Endothelial cell of umbilical vein (primary cell): ENCODE measurements around the gene GRM8. TPM values are rescaled to one million over a fixed set of nuclear protein-coding genes. Genes with fewer than 3 reads are reported as not detected.

ENCODE experiments used
- BruUV-seq: library from RNA; stranded (reverse); fragments of 400-500 nt; replicated peaks from 2 replicates; lab custom pipeline; 2021; lab: Mats Ljungman, UMichigan
- CTCF ChIA-PET: fragments of 300-600, 350-600 bp; sonication (Branson Sonifier 250); formaldehyde crosslinking; loops from one replicate; lab custom pipeline; 2021; ENCODE audit warnings: antibody characterized with exemption, inconsistent platforms; lab: Charles Lee
- POLR2A ChIA-PET: fragments of 300-600, 350-600 bp; sonication (Branson Sonifier 250); formaldehyde crosslinking; loops from one replicate; lab custom pipeline; 2021; ENCODE audit warnings: antibody characterized with exemption, inconsistent platforms; lab: Charles Lee
- DNase-seq: peaks from one replicate; pipeline ENCODE4 v3.0.0-alpha.2; 2011; ENCODE audit warnings: low read depth, low spot score
- FAIRE-seq: peaks from 2 replicates; lab custom pipeline; 2011; peaks lifted over from hg19 to GRCh38; lab: Jason Lieb, UNC
- H2AFZ ChIP-seq: 2 replicates; pipeline ENCODE4 v1.6.0; 2012; ENCODE audit warnings: low read depth, low read length, control low read depth, inconsistent platforms
- H3K27ac ChIP-seq: 2 replicates; pipeline ENCODE4 v1.5.1; 2011; ENCODE audit warnings: low read depth, mild to moderate bottlenecking, control low read depth, low read length, moderate library complexity; ENCODE audit not compliant: insufficient read depth
- H3K27me3 ChIP-seq, 2 experiments: 2 replicates each; pipeline versions ENCODE4 v1.6.0 to v1.6.1; 2011; ENCODE audit warnings: low read length in 2 of 2, mixed read lengths in 1 of 2; ENCODE audit not compliant: control insufficient read depth in 2 of 2, insufficient read depth in 2 of 2
- H3K36me3 ChIP-seq, 2 experiments: 2 replicates in 1 of 2; 3 replicates in 1 of 2; pipeline ENCODE4 v1.5.1; 2011; ENCODE audit warnings: low read length in 2 of 2, mild to moderate bottlenecking in 1 of 2, moderate library complexity in 1 of 2; ENCODE audit not compliant: control insufficient read depth in 2 of 2, insufficient read depth in 2 of 2; ENCODE audit errors: extremely low read depth in 1 of 2
- H3K4me1 ChIP-seq: 3 replicates; pipeline ENCODE4 v1.5.1; 2011; ENCODE audit warnings: mild to moderate bottlenecking, low read length; ENCODE audit not compliant: control insufficient read depth, insufficient read depth; ENCODE audit errors: extremely low read depth
- H3K4me2 ChIP-seq: 2 replicates; pipeline ENCODE4 v1.6.1; 2011; ENCODE audit warnings: low read length, control low read depth, mixed read lengths; ENCODE audit not compliant: insufficient read depth
- H3K4me3 ChIP-seq, 3 experiments: fragments of 200-600 bp in 1 of 3; sonication (generic), shearing (Covaris generic) in 1 of 3; replicated peaks in 1 of 3; 2 replicates each; pipeline ENCODE4 v1.5.1; 2011 to 2016; ENCODE audit warnings: control low read depth in 3 of 3, low read length in 3 of 3, mild to moderate bottlenecking in 2 of 3, inconsistent platforms in 1 of 3, low read depth in 1 of 3, moderate library complexity in 1 of 3; ENCODE audit not compliant: insufficient read depth in 1 of 3
- H3K79me2 ChIP-seq: 2 replicates; pipeline ENCODE4 v1.6.0; 2012; ENCODE audit warnings: low read length, inconsistent platforms; ENCODE audit not compliant: control insufficient read depth, insufficient read depth
- H3K9ac ChIP-seq: replicated peaks from 2 replicates; pipeline ENCODE3; 2011; ENCODE audit warnings: low read length, control low read depth; ENCODE audit not compliant: insufficient read depth; ENCODE audit errors: extremely low read depth
- H3K9me1 ChIP-seq: replicated peaks from 3 replicates; pipeline ENCODE4 v1.6.0; 2011; ENCODE audit warnings: mild to moderate bottlenecking, low read length; ENCODE audit not compliant: control insufficient read depth, insufficient read depth; ENCODE audit errors: extremely low read depth
- H3K9me3 ChIP-seq: replicated peaks from 2 replicates; pipeline ENCODE4 v1.5.1; 2012; ENCODE audit warnings: low read length, inconsistent platforms; ENCODE audit not compliant: control insufficient read depth, insufficient read depth
- H4K20me1 ChIP-seq: replicated peaks from 2 replicates; pipeline ENCODE3; 2011; ENCODE audit warnings: mild to moderate bottlenecking, low read length; ENCODE audit not compliant: control insufficient read depth, insufficient read depth; ENCODE audit errors: extremely low read depth
- EZH2 ChIP-seq: IDR thresholded peaks from 2 replicates; pipeline ENCODE4 v1.6.1; 2012; ENCODE audit warnings: borderline replicate concordance, low read depth, mild to moderate bottlenecking, moderate library complexity, low read length, inconsistent platforms; ENCODE audit not compliant: severe bottlenecking
- FOS ChIP-seq: IDR thresholded peaks from 2 replicates; pipeline ENCODE4 v1.6.1; 2011; ENCODE audit warnings: mild to moderate bottlenecking, low read length, moderate library complexity, borderline replicate concordance; ENCODE audit not compliant: insufficient read depth
- GATA2 ChIP-seq: IDR thresholded peaks from 2 replicates; pipeline ENCODE4 v1.7.0; 2011; ENCODE audit warnings: low read depth, mild to moderate bottlenecking, moderate library complexity, mixed read lengths, low read length; ENCODE audit not compliant: insufficient read length, insufficient read depth
- JUN ChIP-seq: IDR thresholded peaks from 2 replicates; pipeline ENCODE4 v1.6.1; 2011; ENCODE audit warnings: borderline replicate concordance, low read depth; ENCODE audit not compliant: insufficient read length, insufficient read depth
- MAX ChIP-seq: IDR thresholded peaks from 2 replicates; pipeline ENCODE4 v1.6.1; 2011; ENCODE audit not compliant: insufficient read depth, insufficient read length
- MYC ChIP-seq: IDR thresholded peaks from one replicate; pipeline ENCODE4 v1.6.1; 2011; ENCODE audit warnings: mild to moderate bottlenecking, low read depth, low read length
- POLR2A ChIP-seq: IDR thresholded peaks from 2 replicates; pipeline ENCODE4 v1.6.1; 2012; ENCODE audit warnings: low read depth, mild to moderate bottlenecking, control low read depth, low read length
- POLR2AphosphoS5 ChIP-seq: IDR thresholded peaks from 2 replicates; pipeline ENCODE4 v1.6.1; 2012; ENCODE audit warnings: low read depth, mild to moderate bottlenecking, control low read depth, low read length, moderate library complexity; ENCODE audit not compliant: insufficient read depth
- dilution Hi-C: fragments of 300-500 bp; cut with MboI; formaldehyde crosslinking; loops from one replicate; pipeline ENCODE4 v1.15.0; 2019; ENCODE audit warnings: low sequenced_read_pairs; ENCODE audit not compliant: extremely low pct_ligation_motif_present
- intact Hi-C: fragments of 100-400 bp; cut with micrococcal nuclease; formaldehyde crosslinking; loops from one replicate; pipeline ENCODE4 v1.10.0; 2022
- polyA plus RNA-seq, 4 experiments: library from polyadenylated mRNA; depleted of rRNA in 3 of 4; stranded (reverse) in 3 of 4; unstranded in 1 of 4; fragments of >200 nt; gene quantifications; 2 replicates each; pipeline versions ENCODE4 v1.2.1 to v1.2.3, GENCODE V29; 2011 to 2012; ENCODE audit warnings: missing spikeins in 1 of 4
- total RNA-seq: library from RNA; stranded (reverse); gene quantifications from 2 replicates; pipeline ENCODE4 v1.2.3, GENCODE V29; 2021
- TF ChIP-seq, protein P1 (sequence below), 2 donors: IDR thresholded peaks; 1 replicate in 1 of 2; 2 replicates in 1 of 2; pipeline ENCODE4 v1.5.1; 2011; ENCODE audit warnings: low read length in 2 of 2, mild to moderate bottlenecking in 2 of 2, moderate library complexity in 2 of 2, control low read depth in 1 of 2, inconsistent platforms in 1 of 2, low read depth in 1 of 2; ENCODE audit not compliant: insufficient read depth in 1 of 2; ENCODE audit errors: extremely low read depth in 1 of 2

Gene GRM8
- total and polyA plus RNA-seq, 2 donors (not counting 3 experiments of a cell fraction or from before 2014, with no cell fraction given), result not detected

- H3K9me3 ChIP-seq, result no peaks in the 10 kb centered on the region
- dilution Hi-C loops, result no loop called here
- no peaks in the 10 kb centered on the region for H3K4me1 ChIP-seq
- TF ChIP-seq, protein P1, sequence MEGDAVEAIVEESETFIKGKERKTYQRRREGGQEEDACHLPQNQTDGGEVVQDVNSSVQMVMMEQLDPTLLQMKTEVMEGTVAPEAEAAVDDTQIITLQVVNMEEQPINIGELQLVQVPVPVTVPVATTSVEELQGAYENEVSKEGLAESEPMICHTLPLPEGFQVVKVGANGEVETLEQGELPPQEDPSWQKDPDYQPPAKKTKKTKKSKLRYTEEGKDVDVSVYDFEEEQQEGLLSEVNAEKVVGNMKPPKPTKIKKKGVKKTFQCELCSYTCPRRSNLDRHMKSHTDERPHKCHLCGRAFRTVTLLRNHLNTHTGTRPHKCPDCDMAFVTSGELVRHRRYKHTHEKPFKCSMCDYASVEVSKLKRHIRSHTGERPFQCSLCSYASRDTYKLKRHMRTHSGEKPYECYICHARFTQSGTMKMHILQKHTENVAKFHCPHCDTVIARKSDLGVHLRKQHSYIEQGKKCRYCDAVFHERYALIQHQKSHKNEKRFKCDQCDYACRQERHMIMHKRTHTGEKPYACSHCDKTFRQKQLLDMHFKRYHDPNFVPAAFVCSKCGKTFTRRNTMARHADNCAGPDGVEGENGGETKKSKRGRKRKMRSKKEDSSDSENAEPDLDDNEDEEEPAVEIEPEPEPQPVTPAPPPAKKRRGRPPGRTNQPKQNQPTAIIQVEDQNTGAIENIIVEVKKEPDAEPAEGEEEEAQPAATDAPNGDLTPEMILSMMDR (IDR thresholded peaks at IDR 0.05; ENCODE audit: extremely low read depth in 1 of 2, insufficient read depth in 1 of 2, low read depth in 1 of 2, low read length in 2 of 2), result no peak
- no peak for TF ChIP-seq POLR2AphosphoS5
- TF ChIP-seq GATA2, result no peak
- no peaks in the 10 kb centered on the region for H3K27me3 ChIP-seq
- no peak overlapping the region for H3K9ac ChIP-seq
- H4K20me1 ChIP-seq, result no peaks in the 10 kb centered on the region
- no peak overlapping the region for H2AFZ ChIP-seq
- H3K27ac ChIP-seq, result no peak overlapping the region
- DNase-seq (no peak), FAIRE-seq (no peak)
- BruUV-seq, result no TSS peak
- no peaks in the 10 kb centered on the region for H3K36me3 ChIP-seq
- POLR2A ChIA-PET, result no interaction called here
- H3K9me1 ChIP-seq, result no peaks in the 10 kb centered on the region
- no peak overlapping the region for H3K4me2 ChIP-seq
- CTCF ChIA-PET, result no interaction called here
- intact Hi-C loops, result no loop called here
- H3K4me3 ChIP-seq, result no peak overlapping the region
- no peaks in the 10 kb centered on the region for H3K79me2 ChIP-seq
These were observed 647.2 kb downstream of the GRM8 start for GRCh38 chr7:126605553-126605952.

DNA sequence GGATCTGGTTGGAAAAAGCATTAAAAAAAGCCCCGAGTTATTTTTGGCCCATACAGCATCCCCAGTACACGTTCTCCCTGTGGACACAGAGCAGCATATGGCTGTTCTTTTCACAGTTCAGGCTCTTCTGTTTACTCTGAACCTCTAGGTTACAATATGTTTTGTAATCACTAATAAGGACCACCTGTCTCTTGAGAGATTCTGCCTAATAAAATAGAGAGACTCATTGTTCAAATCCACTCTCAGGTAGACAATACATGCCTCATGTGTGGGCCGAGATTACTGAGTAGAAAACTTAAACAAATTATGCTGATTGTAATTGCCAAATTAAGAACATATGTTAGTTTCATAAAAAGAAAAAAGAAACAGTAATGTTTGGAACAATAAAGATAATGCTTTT, 647.7 kb downstream of the GRM8 start:
- dilution Hi-C loops (no loop called here), intact Hi-C loops (no loop called here)
- FAIRE-seq (no peak), DNase-seq (no peak)
- Histone ChIP-seq H3K27ac (no peak overlapping the region), H3K9me1 (no peaks in the 10 kb centered on the region), H3K27me3 (no peaks in the 10 kb centered on the region), H3K36me3 (no peaks in the 10 kb centered on the region), H3K9me3 (no peaks in the 10 kb centered on the region), H3K4me1 (no peaks in the 10 kb centered on the region), H3K4me3 (no peak overlapping the region), H2AFZ (no peak overlapping the region), H3K9ac (no peak overlapping the region), H3K4me2 (no peak overlapping the region), H4K20me1 (no peaks in the 10 kb centered on the region), H3K79me2 (no peaks in the 10 kb centered on the region)
- TF ChIP-seq MYC (no peak), MAX (no peak), FOS (no peak), EZH2 (no peak), POLR2A (no peak), GATA2 (no peak), POLR2AphosphoS5 (no peak), JUN (no peak)
- TF ChIP-seq, protein P1 (IDR thresholded peaks at IDR 0.05; ENCODE audit: extremely low read depth in 1 of 2, insufficient read depth in 1 of 2, low read depth in 1 of 2, low read length in 2 of 2), result no peak
- CTCF ChIA-PET, result no interaction called here
- BruUV-seq, result no TSS peak
- POLR2A ChIA-PET, result no interaction called here
